Left lung (tissue), 10 donors: ENCODE data around the gene OR5AK2. TPM values are rescaled to one million over a fixed set of nuclear protein-coding genes. Genes with fewer than 3 reads are reported as not detected.

Experiments used
- ATAC-seq: fragments of 200-7000 bp; cut with Tn5 transposase; one replicate; pipeline ENCODE4 v1.9.1; 2020; ENCODE audit warnings: moderate library complexity
- DNase-seq, 4 donors: peaks; one replicate each; pipeline ENCODE4 v3.0.0-alpha.2; 2013 to 2020
- H3K27ac ChIP-seq, 2 donors: fragments of 200-600 bp; sonication (generic) in 1 of 2; one replicate each; pipeline versions ENCODE4 v1.5.0 to v1.8.0; 2020 to 2021
- H3K27me3 ChIP-seq, 2 donors: fragments of 200-600 bp; sonication (generic) in 1 of 2; one replicate each; pipeline versions ENCODE4 v1.5.0 to v1.8.0; 2020 to 2021
- H3K36me3 ChIP-seq, 2 donors: fragments of 200-600 bp; sonication (generic) in 1 of 2; one replicate each; pipeline versions ENCODE4 v1.5.0 to v1.8.0; 2020 to 2021
- H3K4me1 ChIP-seq, 2 donors: fragments of 200-600 bp; one replicate each; pipeline ENCODE4 v1.8.0; 2021
- H3K4me3 ChIP-seq, 2 donors: fragments of 200-600 bp; sonication (generic) in 1 of 2; one replicate each; pipeline versions ENCODE4 v1.5.0 to v1.8.0; 2020 to 2021; ENCODE audit warnings: mild to moderate bottlenecking in 1 of 2
- H3K9me3 ChIP-seq, 2 donors: fragments of 200-600 bp; sonication (generic) in 1 of 2; one replicate each; pipeline versions ENCODE4 v1.5.0 to v1.8.0; 2020 to 2021
- CTCF ChIP-seq, 2 donors: fragments of 200-600 bp; sonication (generic) in 1 of 2; IDR thresholded peaks; one replicate each; pipeline versions ENCODE4 v1.5.0 to v1.8.0; 2021; ENCODE audit warnings: antibody characterized with exemption in 2 of 2
- intact Hi-C, 2 donors: fragments of 100-400 bp; cut with DNase I; formaldehyde crosslinking; loops; one replicate each; pipeline versions ENCODE4 v1.11.2 to v1.14.2; 2022
- polyA plus RNA-seq, 6 donors: library from polyadenylated mRNA; unstranded; fragments of 120-200 nt; gene quantifications; one replicate each; pipeline ENCODE4 v1.2.1, GENCODE V29; 2013; ENCODE audit not compliant: insufficient read length in 6 of 6
- total RNA-seq, 2 donors: library from RNA; stranded (reverse); fragmentation: NEBNext Ultra II Directional; extraction: Animal tissue kit (Norgen Biotek cat#: 25700); gene quantifications; one replicate each; pipeline ENCODE4 v1.2.1, GENCODE V29; 2021
- donor health status: DM: no; HTN: yes; CAD: no.
- donor health status: DM: no; HTN: no; CAD: no.

The OR5AK2 gene
- total and polyA plus RNA-seq, 8 donors = 0.18 to 0.31 (median 0.22) TPM; not detected in 4

- ATAC-seq (no peak), DNase-seq (peak in 1 of 4 donors; percentile 62)
- H3K4me3 ChIP-seq = no peak overlapping the region
- H3K9me3 ChIP-seq = peaks cover 0 to 29% of the 10 kb centered on the region in 2 donors
- H3K36me3 ChIP-seq = no peaks in the 10 kb centered on the region
- intact Hi-C loops = no loop called here
- no peak for TF ChIP-seq CTCF (IDR thresholded peaks at IDR 0.05)
- no peak overlapping the region for H3K27ac ChIP-seq
- no peaks in the 10 kb centered on the region for H3K4me1 ChIP-seq
- H3K27me3 ChIP-seq = no peaks in the 10 kb centered on the region
Measured at GRCh38 chr11:57001674-57002401, 13.1 kb downstream of the OR5AK2 start.

DNA sequence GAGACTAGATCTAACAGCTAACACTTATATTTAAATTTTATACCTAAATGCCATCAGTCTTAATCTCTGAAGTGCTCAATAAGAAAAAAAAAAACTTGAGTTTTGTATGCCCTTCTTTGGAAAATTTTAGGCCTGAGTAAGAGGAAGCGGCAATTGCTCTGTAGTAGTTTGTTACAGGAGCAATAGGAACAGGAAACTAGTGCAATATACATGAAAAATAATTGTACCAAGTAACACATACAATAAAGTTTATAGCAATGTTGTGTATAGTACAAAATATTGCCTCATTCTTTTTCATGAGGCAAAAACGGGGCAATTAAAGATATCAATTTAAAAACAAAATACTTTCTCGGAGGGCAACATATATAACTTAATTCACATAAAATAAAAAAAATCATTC lies 19.7 kb downstream of the OR5AK2 start:
- Histone ChIP-seq H3K9me3 (no peaks in the 10 kb centered on the region), H3K27ac (no peak overlapping the region), H3K4me3 (no peak overlapping the region), H3K27me3 (no peaks in the 10 kb centered on the region), H3K4me1 (no peaks in the 10 kb centered on the region), H3K36me3 (no peaks in the 10 kb centered on the region)
- DNase-seq (no peak), ATAC-seq (no peak)
- TF ChIP-seq CTCF (IDR thresholded peaks at IDR 0.05) = no peak
- intact Hi-C loops = no loop called here

DNA sequence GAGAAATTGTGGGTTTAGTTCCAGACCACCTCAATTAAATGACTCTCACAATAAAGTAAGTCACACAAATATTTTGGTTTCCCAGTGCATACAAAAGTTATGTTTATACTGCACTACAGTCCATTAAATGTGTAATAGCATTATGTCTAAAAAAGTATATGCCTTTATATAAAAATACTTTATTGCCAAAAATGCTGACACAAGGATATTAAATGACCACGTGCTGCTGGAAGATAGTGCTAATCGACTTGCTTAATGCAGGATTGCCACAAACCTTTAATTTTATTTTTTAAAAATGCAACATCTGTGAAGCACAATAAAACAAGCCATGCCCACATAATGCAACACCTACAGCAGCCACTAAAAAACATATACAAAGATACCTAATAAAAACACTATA lies 27.0 kb downstream of the OR5AK2 start:
- Histone ChIP-seq H3K4me1 (no peaks in the 10 kb centered on the region), H3K27me3 (no peaks in the 10 kb centered on the region), H3K4me3 (no peak overlapping the region), H3K27ac (no peak overlapping the region), H3K36me3 (no peaks in the 10 kb centered on the region), H3K9me3 (no peaks in the 10 kb centered on the region)
- no peak for DNase-seq
- no peak for TF ChIP-seq CTCF (IDR thresholded peaks at IDR 0.05)
- ATAC-seq = no peak
- intact Hi-C loops = no loop called here

GRCh38 chr11:57031556-57031955 lies 42.8 kb downstream of the OR5AK2 start:
- intact Hi-C loops = no loop called here
- no peak for DNase-seq
- Histone ChIP-seq H3K9me3 (no peaks in the 10 kb centered on the region), H3K27me3 (no peaks in the 10 kb centered on the region), H3K4me3 (no peak overlapping the region), H3K36me3 (no peaks in the 10 kb centered on the region), H3K4me1 (no peaks in the 10 kb centered on the region), H3K27ac (no peak overlapping the region)
- ATAC-seq = no peak
- no peak for TF ChIP-seq CTCF (IDR thresholded peaks at IDR 0.05)

Other genes with a start within 250 kb of the OR5AK2 start
- not detected for gene OR9G4, start 240.2 kb upstream of the OR5AK2 start, total RNA-seq
- not detected for gene OR9G4, start 240.2 kb upstream of the OR5AK2 start, polyA plus RNA-seq
- gene LRRC55, start 193.0 kb downstream of the OR5AK2 start, total RNA-seq = under 1 TPM; 0.05 to 0.12 TPM
- 1 to 10 TPM; 2.4 to 3.9 (median 3.1) TPM for gene LRRC55, start 193.0 kb downstream of the OR5AK2 start, polyA plus RNA-seq
- 10 to 100 TPM; 11.2 to 21.9 TPM for gene APLNR, start 248.3 kb downstream of the OR5AK2 start, total RNA-seq
- gene APLNR, start 248.3 kb downstream of the OR5AK2 start, polyA plus RNA-seq = 100 to 1,000 TPM; 131 to 189 (median 159) TPM